ENCODE results near the gene PTPRE.

Gene PTPRE

DNA sequence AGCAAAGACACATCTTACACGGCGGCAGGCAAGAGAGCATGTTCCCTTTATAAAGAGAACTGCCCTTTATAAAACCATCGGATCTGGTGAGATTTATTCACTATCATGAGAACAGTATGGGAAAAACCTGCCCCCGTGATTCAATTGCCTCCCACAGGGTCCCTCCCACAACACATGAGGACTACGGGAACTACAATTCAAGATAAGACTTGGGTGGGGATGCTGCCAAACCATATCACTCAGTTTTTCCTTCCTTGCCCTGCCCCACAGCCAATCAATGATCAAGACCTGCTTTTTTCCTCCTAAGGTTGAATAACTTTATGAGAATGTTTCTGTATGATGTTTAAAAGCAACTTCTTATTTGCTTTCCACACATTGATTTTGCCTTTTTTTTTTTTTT lies 3.1 kb upstream of the PTPRE start:
- no peaks in the 10 kb centered on the region for H3K36me3 ChIP-seq (ENCODE audit: control insufficient read depth, insufficient read depth, low read length)
- no peak overlapping the region for H3K9ac ChIP-seq (ENCODE audit: low read depth, low read length)
- H3K4me1 ChIP-seq (ENCODE audit: control insufficient read depth, insufficient read depth, low read length): no peaks in the 10 kb centered on the region
- H3K9me3 ChIP-seq (ENCODE audit: control insufficient read depth, insufficient read depth, low read length): no peaks in the 10 kb centered on the region
- no peak overlapping the region for H3K4me3 ChIP-seq (ENCODE audit: low read depth, low read length)
- H3K27me3 ChIP-seq (ENCODE audit: control insufficient read depth, insufficient read depth, low read length): peaks cover 16% of the 10 kb centered on the region

- Histone ChIP-seq H3K9me3 (ENCODE audit: control insufficient read depth, insufficient read depth, low read length) (no peaks in the 10 kb centered on the region), H3K4me3 (ENCODE audit: low read depth, low read length) (no peak overlapping the region), H3K27me3 (ENCODE audit: control insufficient read depth, insufficient read depth, low read length) (peaks cover 17% of the 10 kb centered on the region), H3K9ac (ENCODE audit: low read depth, low read length) (no peak overlapping the region), H3K4me1 (ENCODE audit: control insufficient read depth, insufficient read depth, low read length) (no peaks in the 10 kb centered on the region), H3K36me3 (ENCODE audit: control insufficient read depth, insufficient read depth, low read length) (no peaks in the 10 kb centered on the region)
Observed at GRCh38 chr10:127904311-127905000, 2.4 kb upstream of the PTPRE start.

DNA sequence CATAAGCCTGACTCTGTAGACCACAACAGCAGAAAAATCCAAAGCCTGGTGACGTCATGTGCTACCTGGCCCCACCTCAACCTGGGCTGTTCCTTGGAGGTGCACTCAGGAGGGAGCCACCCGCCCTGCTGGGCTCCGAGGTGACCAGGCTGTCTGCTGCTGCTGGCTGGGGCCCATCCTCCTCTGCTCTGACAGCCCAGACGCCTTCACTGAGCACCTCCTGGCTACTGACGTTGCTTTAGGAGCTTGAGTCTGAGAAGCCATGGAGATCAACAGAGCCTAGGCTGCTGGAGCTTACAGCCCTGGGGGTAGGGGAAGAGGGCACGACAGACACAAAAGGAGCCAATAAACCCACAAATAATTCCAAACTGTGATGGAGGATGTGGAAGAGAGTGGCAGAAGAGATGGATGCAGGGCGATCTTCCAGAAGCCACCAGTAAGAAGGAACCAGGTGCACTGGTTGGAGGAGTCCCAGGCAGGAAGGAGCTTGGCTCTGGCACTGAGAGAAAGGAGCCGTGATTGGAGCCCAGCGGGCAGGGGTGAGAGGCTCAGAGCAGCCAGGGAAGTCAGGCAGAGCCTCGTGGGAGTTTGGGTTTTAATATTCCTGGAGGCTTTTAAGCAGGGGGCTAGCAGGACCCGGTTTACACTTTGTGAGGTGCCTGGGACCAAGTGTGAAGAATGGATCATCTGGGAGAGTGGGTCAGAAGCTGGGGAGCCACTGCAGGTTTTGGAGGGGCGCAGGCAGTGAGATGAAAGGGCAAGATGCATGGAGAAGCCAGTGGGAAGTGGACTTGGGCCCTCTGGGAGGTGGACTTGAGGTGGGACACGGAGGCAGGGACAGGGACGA lies 1.7 kb upstream of the PTPRE start:
- no peak overlapping the region for H3K4me3 ChIP-seq (ENCODE audit: low read depth, low read length)
- peaks cover 18% of the 10 kb centered on the region for H3K27me3 ChIP-seq (ENCODE audit: control insufficient read depth, insufficient read depth, low read length)
- no peak overlapping the region for H3K9ac ChIP-seq (ENCODE audit: low read depth, low read length)
- H3K9me3 ChIP-seq (ENCODE audit: control insufficient read depth, insufficient read depth, low read length): no peaks in the 10 kb centered on the region
- no peaks in the 10 kb centered on the region for H3K36me3 ChIP-seq (ENCODE audit: control insufficient read depth, insufficient read depth, low read length)
- H3K4me1 ChIP-seq (ENCODE audit: control insufficient read depth, insufficient read depth, low read length): no peaks in the 10 kb centered on the region

- peaks cover 18% of the 10 kb centered on the region for H3K27me3 ChIP-seq (ENCODE audit: control insufficient read depth, insufficient read depth, low read length)
- no peaks in the 10 kb centered on the region for H3K9me3 ChIP-seq (ENCODE audit: control insufficient read depth, insufficient read depth, low read length)
- no peak overlapping the region for H3K9ac ChIP-seq (ENCODE audit: low read depth, low read length)
- no peaks in the 10 kb centered on the region for H3K4me1 ChIP-seq (ENCODE audit: control insufficient read depth, insufficient read depth, low read length)
- H3K36me3 ChIP-seq (ENCODE audit: control insufficient read depth, insufficient read depth, low read length): no peaks in the 10 kb centered on the region
- H3K4me3 ChIP-seq (ENCODE audit: low read depth, low read length): no peak overlapping the region
Observed at GRCh38 chr10:127905848-127906261, 1.0 kb upstream of the PTPRE start.

DNA sequence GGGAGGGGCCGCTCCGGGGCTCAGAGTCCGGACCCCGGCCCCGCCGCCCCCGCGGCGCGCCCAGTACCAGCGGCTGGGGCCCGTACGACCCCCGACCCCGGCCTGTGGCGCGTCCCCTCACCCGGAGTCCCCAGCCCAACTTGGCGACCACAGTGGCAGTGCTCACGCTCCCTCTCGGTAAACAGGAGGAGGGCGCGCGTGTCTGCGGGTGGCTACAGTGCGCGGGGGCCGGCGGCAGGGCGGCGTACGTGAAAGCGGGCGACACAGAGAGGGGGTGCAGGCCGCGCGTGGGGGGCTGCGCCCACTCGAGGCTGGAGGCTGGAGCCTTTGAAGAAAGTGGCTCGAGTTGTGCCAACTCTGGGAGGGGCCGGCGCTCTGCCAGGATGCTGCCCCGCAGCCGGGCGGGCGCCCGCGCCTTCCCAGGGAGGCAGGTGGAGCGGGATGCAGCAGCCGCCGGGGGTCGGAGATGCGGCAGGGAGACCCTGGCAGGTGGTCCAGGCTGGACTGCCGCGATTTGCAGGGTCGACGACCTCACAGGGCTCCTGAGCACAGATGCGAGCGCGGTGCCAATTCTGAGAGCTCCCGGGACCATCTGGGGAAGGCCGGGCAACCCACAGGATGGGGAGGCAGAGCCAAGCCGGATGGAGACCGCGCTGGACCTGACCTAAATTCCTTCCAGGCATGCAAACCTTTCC lies 655 bp downstream of the PTPRE start:
- H3K27me3 ChIP-seq (ENCODE audit: control insufficient read depth, insufficient read depth, low read length): peaks cover 18% of the 10 kb centered on the region
- no peaks in the 10 kb centered on the region for H3K36me3 ChIP-seq (ENCODE audit: control insufficient read depth, insufficient read depth, low read length)
- no peaks in the 10 kb centered on the region for H3K4me1 ChIP-seq (ENCODE audit: control insufficient read depth, insufficient read depth, low read length)
- H3K9ac ChIP-seq (ENCODE audit: low read depth, low read length): no peak overlapping the region
- no peaks in the 10 kb centered on the region for H3K9me3 ChIP-seq (ENCODE audit: control insufficient read depth, insufficient read depth, low read length)
- peak overlapping the region; percentile 48 for H3K4me3 ChIP-seq (ENCODE audit: low read depth, low read length)

DNA sequence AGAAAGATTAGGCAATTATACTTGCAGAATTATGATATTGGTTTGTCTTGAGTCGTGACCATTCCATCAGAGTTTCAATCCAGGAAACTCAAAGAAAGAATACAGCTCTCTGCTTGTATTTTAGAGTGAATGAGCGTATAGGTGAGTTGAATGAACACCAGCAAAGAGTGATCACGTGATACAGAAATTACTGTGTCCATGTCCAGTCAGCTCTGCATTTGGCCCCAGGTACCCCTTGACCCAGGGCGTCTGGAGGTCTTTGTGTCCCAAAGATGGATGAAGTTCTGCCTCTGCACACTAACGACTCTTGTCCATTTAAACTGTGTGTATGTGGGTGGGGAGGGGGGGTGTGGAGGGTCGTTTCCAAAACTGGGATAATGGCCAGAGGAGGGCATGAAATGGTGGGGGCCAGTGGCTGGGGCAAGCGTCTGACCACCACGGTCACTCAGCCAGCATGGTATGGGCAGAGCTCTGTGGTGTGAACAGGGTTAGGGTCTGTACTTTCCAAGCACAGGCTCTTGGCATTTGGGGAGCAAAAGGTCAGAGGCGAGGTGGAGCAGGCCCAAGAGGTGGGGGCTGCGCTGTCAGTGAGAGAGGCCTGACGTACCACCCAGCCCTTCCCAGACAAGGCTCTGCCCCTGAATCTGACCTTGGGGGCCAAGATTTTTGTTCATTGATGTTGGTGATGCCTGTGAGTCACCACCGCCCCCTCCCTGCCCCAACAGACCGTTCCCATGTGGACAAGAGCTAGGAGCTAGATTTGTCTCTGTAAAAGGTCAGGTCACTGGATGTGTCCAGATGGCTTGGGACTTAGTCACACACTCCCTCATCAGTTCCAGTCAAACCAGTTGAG lies 1.4 kb downstream of the PTPRE start:
- Histone ChIP-seq H3K9me3 (ENCODE audit: control insufficient read depth, insufficient read depth, low read length) (no peaks in the 10 kb centered on the region), H3K36me3 (ENCODE audit: control insufficient read depth, insufficient read depth, low read length) (no peaks in the 10 kb centered on the region), H3K9ac (ENCODE audit: low read depth, low read length) (no peak overlapping the region), H3K27me3 (ENCODE audit: control insufficient read depth, insufficient read depth, low read length) (peaks cover 18% of the 10 kb centered on the region), H3K4me3 (ENCODE audit: low read depth, low read length) (no peak overlapping the region), H3K4me1 (ENCODE audit: control insufficient read depth, insufficient read depth, low read length) (no peaks in the 10 kb centered on the region)

GRCh38 chr10:127908959-127909267 lies 2.0 kb downstream of the PTPRE start:
- no peak overlapping the region for H3K9ac ChIP-seq (ENCODE audit: low read depth, low read length)
- peaks cover 18% of the 10 kb centered on the region for H3K27me3 ChIP-seq (ENCODE audit: control insufficient read depth, insufficient read depth, low read length)
- H3K4me3 ChIP-seq (ENCODE audit: low read depth, low read length): no peak overlapping the region
- H3K4me1 ChIP-seq (ENCODE audit: control insufficient read depth, insufficient read depth, low read length): no peaks in the 10 kb centered on the region
- no peaks in the 10 kb centered on the region for H3K9me3 ChIP-seq (ENCODE audit: control insufficient read depth, insufficient read depth, low read length)
- H3K36me3 ChIP-seq (ENCODE audit: control insufficient read depth, insufficient read depth, low read length): no peaks in the 10 kb centered on the region

DNA sequence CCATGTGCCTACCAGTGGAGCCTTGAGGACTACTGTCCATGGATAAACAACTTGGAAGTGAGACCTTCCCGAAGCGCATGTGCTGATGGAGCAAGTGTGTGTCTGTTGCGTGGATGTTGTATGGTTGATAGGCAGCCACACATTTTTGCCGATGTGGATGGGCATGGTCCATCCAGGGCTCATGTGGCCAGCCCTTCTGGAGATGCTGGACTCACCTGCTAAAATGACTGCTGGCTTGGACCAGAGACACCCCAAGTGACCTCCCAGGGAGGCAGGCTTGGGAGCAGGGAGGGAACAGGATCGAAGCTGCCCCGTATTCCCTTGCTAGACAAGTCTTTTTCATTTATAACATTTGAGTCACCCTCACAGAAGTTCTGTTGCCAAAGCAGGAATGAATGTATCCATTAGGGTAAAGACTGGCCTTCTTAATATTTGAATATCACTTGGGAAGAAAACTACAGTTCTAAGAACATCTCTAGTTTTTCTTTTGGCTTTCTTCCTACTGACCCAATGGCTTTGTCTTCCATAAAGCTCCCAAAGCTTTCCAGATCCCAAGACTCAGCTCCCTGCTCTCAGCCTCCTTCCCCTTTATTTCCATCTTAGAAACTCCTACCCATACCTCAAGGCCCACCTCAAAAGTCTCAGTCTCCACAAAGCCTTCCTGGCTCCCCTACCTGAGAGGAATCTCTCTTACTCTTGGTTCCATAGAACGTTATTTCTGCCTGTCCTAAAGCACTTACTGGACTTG lies 3.0 kb downstream of the PTPRE start:
- Histone ChIP-seq H3K36me3 (ENCODE audit: control insufficient read depth, insufficient read depth, low read length) (no peaks in the 10 kb centered on the region), H3K9ac (ENCODE audit: low read depth, low read length) (no peak overlapping the region), H3K4me3 (ENCODE audit: low read depth, low read length) (no peak overlapping the region), H3K27me3 (ENCODE audit: control insufficient read depth, insufficient read depth, low read length) (peaks cover 18% of the 10 kb centered on the region), H3K4me1 (ENCODE audit: control insufficient read depth, insufficient read depth, low read length) (no peaks in the 10 kb centered on the region), H3K9me3 (ENCODE audit: control insufficient read depth, insufficient read depth, low read length) (no peaks in the 10 kb centered on the region)

DNA sequence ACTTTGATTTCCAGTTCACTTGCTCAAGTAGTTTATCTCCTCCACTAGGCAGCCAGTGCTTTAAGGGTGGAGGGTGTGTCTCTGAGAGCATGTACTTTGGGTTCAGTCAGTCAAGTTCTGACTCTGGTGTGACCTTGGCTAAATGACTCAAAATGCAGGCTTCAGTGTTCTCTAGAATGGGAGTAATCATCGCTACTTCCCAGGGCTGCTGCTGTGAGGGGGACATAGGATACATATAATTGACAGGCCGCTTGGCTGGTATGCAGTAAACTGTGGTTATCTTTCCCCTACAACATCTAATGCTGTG lies 3.5 kb downstream of the PTPRE start:
- peaks cover 18% of the 10 kb centered on the region for H3K27me3 ChIP-seq (ENCODE audit: control insufficient read depth, insufficient read depth, low read length)
- H3K9me3 ChIP-seq (ENCODE audit: control insufficient read depth, insufficient read depth, low read length): no peaks in the 10 kb centered on the region
- no peaks in the 10 kb centered on the region for H3K36me3 ChIP-seq (ENCODE audit: control insufficient read depth, insufficient read depth, low read length)
- H3K9ac ChIP-seq (ENCODE audit: low read depth, low read length): no peak overlapping the region
- no peaks in the 10 kb centered on the region for H3K4me1 ChIP-seq (ENCODE audit: control insufficient read depth, insufficient read depth, low read length)
- H3K4me3 ChIP-seq (ENCODE audit: low read depth, low read length): no peak overlapping the region

DNA sequence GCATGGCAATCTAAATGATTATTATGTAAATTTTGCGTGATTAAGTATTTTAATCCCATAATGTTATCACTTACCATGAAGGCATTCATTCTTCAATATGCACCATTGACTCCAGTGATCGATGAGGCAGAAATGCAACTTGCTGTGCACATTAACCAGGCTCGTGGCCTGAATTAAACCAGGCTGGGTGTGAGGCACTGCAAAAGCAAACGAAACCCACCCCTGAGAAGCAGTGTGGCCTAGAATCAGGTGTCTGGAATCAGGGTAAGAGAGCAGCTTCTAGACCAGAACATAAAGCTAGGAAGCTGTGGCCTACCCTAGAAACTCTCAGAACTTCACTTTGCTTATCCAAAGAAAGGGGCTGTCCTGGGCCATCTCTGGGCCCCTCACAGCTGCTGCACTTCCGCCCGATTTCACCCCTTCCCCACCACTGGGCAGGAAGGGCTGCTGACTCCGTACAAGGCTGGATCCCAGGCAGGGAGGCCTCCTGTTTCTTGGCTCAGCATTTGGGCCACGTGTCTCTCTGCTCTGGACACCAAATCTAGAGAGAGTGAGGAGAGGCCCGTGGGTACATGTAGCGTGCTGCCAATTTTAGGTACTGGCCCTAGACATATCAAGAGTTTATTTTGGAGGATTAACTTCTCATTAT lies 4.4 kb downstream of the PTPRE start:
- no peak overlapping the region for H3K9ac ChIP-seq (ENCODE audit: low read depth, low read length)
- H3K9me3 ChIP-seq (ENCODE audit: control insufficient read depth, insufficient read depth, low read length): no peaks in the 10 kb centered on the region
- H3K4me3 ChIP-seq (ENCODE audit: low read depth, low read length): no peak overlapping the region
- no peaks in the 10 kb centered on the region for H3K4me1 ChIP-seq (ENCODE audit: control insufficient read depth, insufficient read depth, low read length)
- peaks cover 14% of the 10 kb centered on the region for H3K27me3 ChIP-seq (ENCODE audit: control insufficient read depth, insufficient read depth, low read length)
- H3K36me3 ChIP-seq (ENCODE audit: control insufficient read depth, insufficient read depth, low read length): no peaks in the 10 kb centered on the region
